Heart right ventricle (tissue), 16 donors: Measurements from ENCODE around the gene EHMT1. TPM values are rescaled to one million over a fixed set of nuclear protein-coding genes. Genes with fewer than 3 reads are reported as not detected.

Experiments used
- ATAC-seq, 8 donors: fragments of 200-7000 bp; cut with Tn5 transposase; one replicate each; pipeline ENCODE4 v1.9.1; 2020; ENCODE audit warnings: mild to moderate bottlenecking in 8 of 8, moderate library complexity in 8 of 8, moderate number of reproducible peaks in 1 of 8
- DNase-seq, 2 donors: peaks; one replicate each; pipeline ENCODE4 v3.0.0-alpha.2; 2020
- H3K27ac ChIP-seq, 10 donors: fragments of 200-600 bp; sonication (generic) in 2 of 10; one replicate each; pipeline versions ENCODE4 v1.5.0 to v1.8.0; 2020 to 2022; ENCODE audit warnings: mild to moderate bottlenecking in 3 of 10
- H3K27me3 ChIP-seq, 7 donors: fragments of 200-600 bp; one replicate each; pipeline ENCODE4 v1.8.0; 2021 to 2022; ENCODE audit warnings: mild to moderate bottlenecking in 2 of 7
- H3K36me3 ChIP-seq, 9 donors: fragments of 200-600 bp; sonication (generic) in 1 of 9; one replicate each; pipeline versions ENCODE4 v1.5.0 to v1.8.0; 2020 to 2022; ENCODE audit warnings: mild to moderate bottlenecking in 2 of 9
- H3K4me1 ChIP-seq, 9 donors: fragments of 200-600 bp; sonication (generic) in 1 of 9; one replicate each; pipeline versions ENCODE4 v1.5.0 to v1.8.0; 2020 to 2022; ENCODE audit warnings: mild to moderate bottlenecking in 4 of 9
- H3K4me3 ChIP-seq, 10 donors: fragments of 200-600 bp; sonication (generic) in 2 of 10; one replicate each; pipeline versions ENCODE4 v1.5.0 to v1.8.0; 2020 to 2022; ENCODE audit warnings: mild to moderate bottlenecking in 7 of 10, moderate library complexity in 2 of 10
- H3K9me3 ChIP-seq, 11 donors: fragments of 200-600 bp in 10 of 11; sonication (generic) in 2 of 11; one replicate each; pipeline versions ENCODE4 v1.5.0 to v1.8.0; 2013 to 2022; ENCODE audit warnings: mild to moderate bottlenecking in 2 of 11, control low read depth in 1 of 11, moderate library complexity in 1 of 11
- WGBS, 2 donors: extraction: QIAGEN DNeasy Blood & Tissue Kit; methylation state at CpG; one replicate each; pipeline ENCODE4 v1.1.7; 2013; ENCODE audit warnings: inconsistent platforms in 1 of 2; 5-methylcytosine and 5-hydroxymethylcytosine counted together
- intact Hi-C, 10 donors: fragments of 100-400 bp; cut with DNase I; formaldehyde crosslinking; loops; one replicate each; pipeline versions ENCODE4 v1.11.1 to v1.14.2; 2022
- long read RNA-seq, 3 donors: library from polyadenylated mRNA; unstranded; transcript quantifications; one replicate each; pipeline ENCODE4 v2.0.0, GENCODE V29; 2020 to 2021
- polyA plus RNA-seq, 2 donors: library from polyadenylated mRNA; stranded (reverse); fragments of 200-250 nt; gene quantifications; one replicate each; pipeline ENCODE4 v1.2.3, GENCODE V29; 2013
- total RNA-seq, 10 donors: library from RNA; stranded (reverse); fragmentation: NEBNext Ultra II Directional in 3 of 10; extraction: Animal tissue kit (Norgen Biotek cat#: 25700) in 3 of 10; gene quantifications; one replicate each; pipeline versions ENCODE4 v1.2.1 to v1.2.4, GENCODE V29; 2021 to 2023
- TF ChIP-seq, protein P1 (sequence below), 9 donors: fragments of 200-600 bp; sonication (generic) in 2 of 9; IDR thresholded peaks; one replicate each; pipeline versions ENCODE4 v1.5.0 to v1.8.0; 2021 to 2022; ENCODE audit warnings: antibody characterized with exemption in 9 of 9, mild to moderate bottlenecking in 5 of 9, moderate library complexity in 1 of 9
- donor health status: Arrhythmogenic right ventricular cardiomyopathy.
- donor health status: ischemic (EF 13 %, LVEDD 7.1; RV severe dilation, severe dysfunction).
- donor health status: healthy with polysubstance abuse.
- donor health status: DM: no; HTN: yes; CAD: no.
- donor health status: DM: no; HTN: no; CAD: no.
- donor health status: ischemic (EF 25% LVEDD 6.9; RV normal size, moderate dysfunction).
- donor health status: ischemic (EF 25% LVEDD 5.7; RV mildly dilated, moderate dysfunction).
- donor health status: healthy.
- donor health status: DM: yes; HTN: yes; CAD: no.
- donor health status: Ischemic cardiomyopathy.
- donor health status: ischemic (EF 35%, LVEDD 5.7; RV mildly dilated, moderate dysfunction).
- donor health status: nonischemic (EF 11% LVEDD 7.7; RV severe dilation, severe dysfunction).
- donor health status: DM: yes; HTN: yes; CAD: no.
- donor health status: PGD.
- donor health status: ischemic (EF 29% LVEDD 5.4; RV normal size, mild dysfunction).
- donor health status: nonischemic (EF 23%, LVEDD 6.1; RV moderate dilation, normal function).

EHMT1 gene
- total RNA-seq (10 to 100 TPM; 26.4 to 39.7 (median 31.1) TPM), polyA plus RNA-seq (10 to 100 TPM; 19.6 to 45.1 TPM)
- long read RNA-seq, donor 1, full-length matches to known transcripts = 4 of 35 reads
- long read RNA-seq, donor 1, partial matches to known transcripts = 10 of 35 reads
- long read RNA-seq, donor 1, other reads (novel, unspliced or antisense) = 21 of 35 reads
- long read RNA-seq, donor 2, full-length matches to known transcripts = 2 of 35 reads
- long read RNA-seq, donor 2, partial matches to known transcripts = 14 of 35 reads
- long read RNA-seq, donor 2, other reads (novel, unspliced or antisense) = 19 of 35 reads
- long read RNA-seq, donor 3, full-length matches to known transcripts = 8 of 87 reads
- long read RNA-seq, donor 3, partial matches to known transcripts = 51 of 87 reads
- long read RNA-seq, donor 3, other reads (novel, unspliced or antisense) = 28 of 87 reads

DNA sequence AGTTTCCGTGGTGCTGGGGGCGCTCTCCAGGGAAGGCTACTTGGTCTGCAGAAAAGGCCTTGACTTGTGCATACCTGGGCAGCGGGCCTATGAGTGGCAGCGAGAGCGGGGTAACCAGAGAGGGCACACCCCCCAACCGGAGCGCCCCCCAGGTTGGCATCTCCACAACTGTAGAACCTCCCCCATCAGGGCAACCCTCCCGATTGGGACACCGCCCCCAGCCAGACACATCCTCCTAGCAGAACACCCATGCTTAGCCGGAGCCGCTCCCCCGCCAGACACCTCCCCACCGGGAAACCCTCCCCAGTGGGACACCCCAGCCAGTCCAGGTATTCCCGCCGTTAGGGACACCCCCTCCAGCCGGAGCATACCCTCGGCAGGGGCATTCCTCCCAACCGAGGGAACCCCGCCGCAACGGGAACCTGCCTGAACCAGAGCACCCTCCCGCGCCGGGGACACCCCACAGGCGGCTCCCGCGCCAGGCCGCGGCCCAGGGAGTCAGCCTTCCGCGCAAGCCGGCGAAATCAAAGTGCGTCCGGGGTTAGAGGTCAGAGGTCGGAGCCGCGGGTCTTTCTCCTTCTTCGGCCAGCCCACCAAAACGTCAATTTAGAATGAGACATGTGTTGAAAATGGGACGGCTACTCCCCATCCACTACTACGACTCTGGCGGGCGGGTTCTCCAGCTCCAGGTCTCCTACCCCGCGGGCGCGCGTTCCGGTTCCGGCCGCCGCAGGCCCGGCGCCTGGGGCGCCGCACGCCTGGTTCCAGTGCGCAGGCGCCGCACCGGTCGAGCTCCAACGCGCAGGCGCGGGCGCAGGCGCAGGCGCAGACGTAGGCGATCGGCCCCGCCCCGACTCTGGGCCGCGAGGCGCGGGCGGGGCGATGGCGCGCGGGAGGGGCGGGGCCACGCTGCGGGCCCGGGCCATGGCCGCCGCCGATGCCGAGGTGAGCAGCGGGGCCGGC lies at the start of gene EHMT1:
EHMT1 (plus strand) TSS at position 901 of the 963 bp plus-strand sequence; CDS start at position 925, 24 bp downstream.
- Histone ChIP-seq H3K4me3 (peak within 1 kb of the TSS; percentile 70 to 100 (median 94)), H3K27me3 (no peaks in the 10 kb centered on the region), H3K27ac (peak within 1 kb of the TSS; percentile 89 to 97 (median 94)), H3K9me3 (no peaks in the 10 kb centered on the region), H3K36me3 (peaks cover 0 to 40% (median 20%) of the 10 kb centered on the region in 9 donors), H3K4me1 (peaks cover 17 to 55% (median 44%) of the 10 kb centered on the region in 9 donors)
- intact Hi-C loops = loop anchor here in 2 of 10 donors (1.0 to 10.0 kb wide), 2 partner anchors 13 to 56 kb away; partner anchors contain the start of gene ARRDC1 (in 1 of the 2)
- 1% methylated on average over 77 to 94 of the region's 94 CpGs for WGBS, 2 donors
- DNase-seq (peak; percentile 85 to 91), ATAC-seq (peak; percentile 81 to 94 (median 84))
- TF ChIP-seq, protein P1, sequence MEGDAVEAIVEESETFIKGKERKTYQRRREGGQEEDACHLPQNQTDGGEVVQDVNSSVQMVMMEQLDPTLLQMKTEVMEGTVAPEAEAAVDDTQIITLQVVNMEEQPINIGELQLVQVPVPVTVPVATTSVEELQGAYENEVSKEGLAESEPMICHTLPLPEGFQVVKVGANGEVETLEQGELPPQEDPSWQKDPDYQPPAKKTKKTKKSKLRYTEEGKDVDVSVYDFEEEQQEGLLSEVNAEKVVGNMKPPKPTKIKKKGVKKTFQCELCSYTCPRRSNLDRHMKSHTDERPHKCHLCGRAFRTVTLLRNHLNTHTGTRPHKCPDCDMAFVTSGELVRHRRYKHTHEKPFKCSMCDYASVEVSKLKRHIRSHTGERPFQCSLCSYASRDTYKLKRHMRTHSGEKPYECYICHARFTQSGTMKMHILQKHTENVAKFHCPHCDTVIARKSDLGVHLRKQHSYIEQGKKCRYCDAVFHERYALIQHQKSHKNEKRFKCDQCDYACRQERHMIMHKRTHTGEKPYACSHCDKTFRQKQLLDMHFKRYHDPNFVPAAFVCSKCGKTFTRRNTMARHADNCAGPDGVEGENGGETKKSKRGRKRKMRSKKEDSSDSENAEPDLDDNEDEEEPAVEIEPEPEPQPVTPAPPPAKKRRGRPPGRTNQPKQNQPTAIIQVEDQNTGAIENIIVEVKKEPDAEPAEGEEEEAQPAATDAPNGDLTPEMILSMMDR (IDR thresholded peaks at IDR 0.05) = no peak

DNA sequence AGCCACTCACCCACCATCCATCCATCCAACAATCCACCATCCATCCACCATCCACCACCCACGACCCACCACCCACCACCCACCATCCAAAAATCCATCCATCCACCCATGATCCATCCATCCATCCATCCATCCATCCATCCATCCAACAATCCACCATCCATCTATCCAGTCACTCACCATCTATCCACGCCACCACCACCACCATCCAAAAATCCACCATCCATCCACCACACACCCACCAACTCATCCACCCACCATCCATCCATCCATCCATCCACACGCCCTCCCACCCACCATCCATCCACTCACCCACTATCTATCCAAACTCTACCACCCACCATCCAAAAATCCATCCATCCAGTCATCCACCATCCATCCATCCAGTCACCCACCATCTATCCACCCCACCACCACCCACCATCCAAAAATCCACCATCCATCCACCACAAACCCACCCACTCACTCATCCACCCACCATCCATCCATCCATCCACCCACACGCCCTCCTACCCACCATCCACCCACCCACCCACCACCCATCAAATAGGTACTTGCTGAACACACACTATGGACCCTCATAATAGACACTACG lies 49.1 kb upstream of the EHMT1 start:
- no peaks in the 10 kb centered on the region for H3K27me3 ChIP-seq
- ATAC-seq (no peak), DNase-seq (no peak)
- H3K4me1 ChIP-seq = peaks cover 0 to 9% (median 5%) of the 10 kb centered on the region in 9 donors
- TF ChIP-seq, protein P1 (IDR thresholded peaks at IDR 0.05) = no peak
- peaks cover 0 to 56% (median 23%) of the 10 kb centered on the region in 9 donors for H3K36me3 ChIP-seq
- no peak overlapping the region for H3K27ac ChIP-seq
- no peaks in the 10 kb centered on the region for H3K9me3 ChIP-seq
- WGBS, 2 donors = 97 to 98% methylated on average over 5 of the region's 5 CpGs
- H3K4me3 ChIP-seq = no peak overlapping the region
- intact Hi-C loops = no loop called here

DNA sequence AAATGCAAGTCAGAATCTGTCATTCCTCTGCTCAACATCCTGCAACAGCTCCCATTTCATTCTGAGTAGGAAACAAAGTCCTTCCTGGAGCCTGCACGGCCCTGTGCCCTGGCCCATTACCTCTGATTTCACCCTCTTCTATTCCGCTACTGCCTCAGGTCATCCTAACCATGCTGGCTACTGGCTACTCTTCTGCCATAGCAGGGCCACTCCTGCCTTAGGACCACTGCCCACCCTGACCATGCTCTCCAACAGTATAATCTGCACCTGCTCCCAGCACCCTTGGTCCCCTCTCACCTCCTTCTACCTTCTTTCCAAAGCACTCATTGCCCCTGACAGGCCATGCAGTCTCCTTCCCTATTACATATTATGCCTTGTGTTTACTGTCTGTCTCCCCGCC lies 48.2 kb upstream of the EHMT1 start:
- Histone ChIP-seq H3K27me3 (no peaks in the 10 kb centered on the region), H3K9me3 (no peaks in the 10 kb centered on the region), H3K4me1 (peaks cover 6 to 17% (median 13%) of the 10 kb centered on the region in 9 donors), H3K4me3 (no peak overlapping the region), H3K36me3 (peaks cover 0 to 62% (median 23%) of the 10 kb centered on the region in 9 donors), H3K27ac (no peak overlapping the region)
- WGBS, 2 donors = 97 to 99% methylated on average over 3 of the region's 3 CpGs
- DNase-seq (no peak), ATAC-seq (no peak)
- TF ChIP-seq, protein P1 (IDR thresholded peaks at IDR 0.05) = no peak
- intact Hi-C loops = no loop called here
